ENCODE measurements around the gene NIPA2.
"Not testable (repeated sequence)": the region's sequence is repeated elsewhere in the genome, so short reads cannot be mapped to it uniquely, and the experiment has no call there.

The NIPA2 gene

DNA sequence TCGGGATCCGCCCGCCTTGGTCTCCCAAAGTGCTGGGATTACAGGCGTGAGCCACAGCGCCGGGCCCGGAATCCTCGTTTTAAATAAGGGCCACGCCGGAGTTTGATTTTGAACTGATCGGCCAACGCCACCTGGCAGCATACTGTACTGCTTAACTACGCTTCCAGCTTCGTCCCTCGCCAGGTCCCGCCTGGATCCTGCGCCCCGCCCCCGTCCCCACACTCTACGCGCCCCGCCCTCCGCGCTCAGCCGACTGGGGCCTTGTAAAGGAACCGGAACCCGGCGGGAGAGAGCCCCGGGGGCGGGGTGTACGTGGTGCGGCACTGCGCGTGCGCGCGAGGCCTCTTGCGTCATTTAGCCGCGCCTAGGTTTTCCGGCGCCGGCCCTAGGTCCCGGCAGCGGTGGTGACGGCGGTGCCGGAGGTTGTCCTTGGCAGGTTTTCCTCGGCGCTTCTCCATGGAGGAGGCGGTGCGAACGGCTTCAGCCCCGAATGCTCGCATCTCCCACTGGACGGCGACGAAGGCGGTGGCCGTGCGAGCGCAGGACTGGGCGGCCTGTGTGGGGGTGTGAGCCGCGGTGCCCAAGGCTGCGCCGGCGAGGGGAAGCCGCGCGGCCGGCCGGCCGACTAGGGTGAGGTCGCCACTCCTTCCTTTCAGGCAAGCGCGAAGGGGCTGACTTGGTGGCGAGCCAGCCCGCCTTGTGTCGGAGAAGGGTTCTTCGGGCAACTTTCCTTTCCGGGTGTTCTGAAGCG lies at the start of gene NIPA2:
NIPA2 (plus strand) TSS at position 375 of the 751 bp plus-strand sequence. CDS start 13,066 bp downstream, outside the sequence.
- DNase-seq (ENCODE audit: low spot score): peak; percentile 98

DNA sequence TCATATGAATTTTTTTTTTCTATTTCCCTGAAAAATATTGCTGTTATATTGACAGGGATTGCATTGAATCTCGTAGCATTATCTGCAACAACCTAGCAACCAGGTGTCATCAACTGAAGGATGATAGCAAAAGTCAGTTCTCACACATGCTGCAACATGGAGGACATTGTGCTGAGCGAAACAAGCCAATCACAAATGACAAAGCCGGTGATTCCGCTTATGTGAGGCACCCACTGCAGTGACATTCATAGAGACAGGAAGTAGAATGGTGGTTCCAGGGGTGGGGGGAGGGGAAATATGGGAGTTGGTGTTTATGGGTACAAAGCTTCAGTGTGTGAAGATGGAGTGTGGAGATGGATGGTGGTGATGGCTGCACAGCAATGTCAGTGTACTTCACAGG lies 44.4 kb upstream of the NIPA2 start:
- no peak for DNase-seq (ENCODE audit: low spot score)

DNA sequence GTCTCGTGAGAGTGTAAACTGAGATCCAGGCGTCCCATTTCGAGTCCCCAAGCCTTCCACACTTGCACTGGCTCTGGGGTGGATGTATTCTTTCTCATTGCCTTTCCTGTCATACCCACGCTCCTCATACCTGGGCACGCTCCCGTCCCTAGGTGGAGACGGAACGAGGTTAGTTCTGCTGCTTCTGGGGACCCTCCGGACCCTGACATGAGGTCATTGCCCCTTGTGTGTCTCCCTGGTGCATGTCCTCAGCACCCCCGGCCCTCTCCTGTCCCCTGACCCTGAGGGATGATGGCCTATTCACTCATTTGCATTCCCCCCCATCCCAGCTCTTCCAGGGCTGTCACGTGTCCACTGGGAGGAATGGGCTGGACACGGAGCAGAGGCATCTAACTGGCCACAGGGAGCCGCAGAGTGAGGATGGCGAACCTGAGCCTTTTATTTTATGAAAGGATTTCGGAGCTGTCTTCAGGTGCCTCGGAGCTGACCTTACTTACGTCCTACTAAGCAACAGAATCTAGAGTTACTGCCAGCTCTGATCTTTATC lies 43.8 kb upstream of the NIPA2 start:
- no peak for DNase-seq (ENCODE audit: low spot score)

DNA sequence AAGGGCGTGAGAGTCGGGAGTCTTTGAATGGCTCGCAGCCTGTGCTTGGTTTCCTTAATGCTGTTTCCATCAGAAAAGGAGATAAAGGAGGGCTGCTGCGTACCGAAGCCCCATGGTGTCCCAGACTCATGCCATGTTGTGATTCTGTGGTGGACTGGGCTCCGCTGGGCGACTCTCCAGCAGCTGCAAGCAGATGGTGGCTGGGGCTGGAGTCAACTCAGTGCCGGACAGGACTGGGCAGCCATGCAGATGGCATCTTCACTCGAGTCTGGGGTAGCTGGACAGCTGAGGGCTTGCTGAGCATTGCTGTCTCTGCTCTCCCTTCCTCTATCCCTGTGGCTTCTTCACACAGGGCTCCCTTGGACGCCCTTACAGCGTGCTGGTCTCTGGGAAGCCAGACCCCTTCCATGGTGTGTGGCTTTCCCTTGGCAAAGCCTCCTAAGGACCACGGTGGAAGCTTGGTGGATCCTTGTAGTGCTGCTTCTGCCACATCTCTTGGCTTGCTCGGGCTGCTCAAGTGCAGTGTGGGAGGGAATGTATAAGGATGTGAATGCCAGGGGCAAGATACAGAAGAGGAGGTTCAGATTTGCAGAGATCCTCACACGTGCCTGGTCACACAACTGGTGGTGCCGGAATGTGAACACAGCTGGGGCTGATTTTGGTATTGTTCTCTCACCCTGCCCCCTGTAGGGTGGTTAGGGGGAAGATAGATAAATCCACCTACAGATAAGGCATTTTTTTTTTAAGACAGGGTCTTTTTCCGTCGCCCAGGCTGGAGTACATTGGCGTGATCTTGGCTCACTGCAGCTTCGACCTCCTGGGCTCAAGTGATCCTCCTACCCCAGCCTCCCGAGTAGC lies 43.0 kb upstream of the NIPA2 start:
- no peak for DNase-seq (ENCODE audit: low spot score)

DNA sequence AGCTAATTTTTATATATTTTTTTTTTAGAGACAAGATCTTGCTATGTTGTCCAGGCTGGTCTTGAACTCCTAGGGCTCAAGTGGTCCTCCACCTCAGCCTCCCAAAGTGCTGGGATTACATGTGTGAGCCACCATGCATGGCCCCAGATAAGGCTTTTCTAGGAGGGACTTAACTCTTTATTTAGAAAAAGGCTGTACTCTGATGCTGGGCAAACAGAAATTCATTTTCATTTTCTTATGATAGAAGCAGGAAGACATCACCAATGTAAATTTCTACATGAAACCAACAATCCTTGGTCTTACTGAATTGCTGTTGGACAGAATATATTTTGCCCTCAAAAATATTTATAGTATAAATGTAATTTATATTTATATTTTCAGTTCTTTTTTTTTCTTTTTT lies 42.4 kb upstream of the NIPA2 start:
- no peak for DNase-seq (ENCODE audit: low spot score)

DNA sequence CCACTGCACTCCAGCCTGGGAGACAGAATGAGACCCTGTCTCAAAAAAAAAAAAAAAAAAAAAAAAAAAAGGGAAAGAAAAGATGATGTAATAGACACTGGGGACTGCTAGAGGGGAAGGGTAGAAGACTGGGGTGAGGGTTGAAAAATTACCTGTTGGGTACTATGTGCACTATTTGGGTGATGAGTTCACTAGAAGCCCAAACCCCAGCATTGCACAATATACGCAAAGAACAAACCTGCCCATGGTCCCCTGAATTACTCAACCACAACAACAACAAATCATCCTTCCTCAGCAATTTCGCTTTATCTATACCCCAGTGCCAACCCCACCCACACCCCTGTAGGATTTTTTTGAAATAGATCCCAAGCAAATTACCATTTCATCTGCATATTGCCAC lies 38.6 kb upstream of the NIPA2 start:
- DNase-seq (ENCODE audit: low spot score): no peak

DNA sequence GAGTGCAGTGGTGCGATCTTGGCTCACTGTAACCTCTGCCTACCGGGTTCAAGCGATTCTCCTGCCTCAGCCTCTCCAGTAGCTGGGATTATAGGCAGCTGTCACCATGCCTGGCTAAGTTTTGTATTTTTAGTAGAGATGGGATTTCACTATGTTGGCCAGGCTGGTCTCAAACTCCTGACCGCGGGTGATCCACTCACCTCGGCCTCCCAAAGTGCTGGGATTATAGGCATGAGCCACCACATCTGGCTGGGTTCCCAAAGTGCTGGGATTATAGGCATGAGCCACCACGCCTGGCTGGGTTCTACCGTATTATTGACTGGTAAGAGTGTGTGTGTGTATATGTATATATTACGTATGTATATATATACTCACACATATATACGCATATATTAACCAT lies 35.5 kb upstream of the NIPA2 start:
- DNase-seq (ENCODE audit: low spot score): not testable (repeated sequence)

DNA sequence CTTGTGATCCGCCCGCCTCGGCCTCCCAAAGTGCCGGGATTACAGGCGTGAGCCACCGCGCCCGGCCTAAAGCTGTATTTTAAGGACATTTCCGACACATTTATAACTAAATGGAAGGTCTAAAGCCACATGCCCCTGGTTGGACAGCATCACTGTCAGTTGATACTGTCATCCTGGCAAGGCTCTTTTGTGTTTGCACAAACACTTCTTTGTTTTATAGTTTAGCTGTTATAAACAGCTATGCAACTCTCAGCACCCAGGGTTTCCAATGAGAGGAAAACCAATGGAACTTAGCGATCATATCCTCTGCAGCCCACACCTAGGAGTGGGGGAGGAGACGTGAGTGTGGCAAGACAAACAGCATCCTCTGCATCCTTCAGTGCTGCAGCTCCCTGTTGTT lies 32.3 kb upstream of the NIPA2 start:
- no peak for DNase-seq (ENCODE audit: low spot score)

DNA sequence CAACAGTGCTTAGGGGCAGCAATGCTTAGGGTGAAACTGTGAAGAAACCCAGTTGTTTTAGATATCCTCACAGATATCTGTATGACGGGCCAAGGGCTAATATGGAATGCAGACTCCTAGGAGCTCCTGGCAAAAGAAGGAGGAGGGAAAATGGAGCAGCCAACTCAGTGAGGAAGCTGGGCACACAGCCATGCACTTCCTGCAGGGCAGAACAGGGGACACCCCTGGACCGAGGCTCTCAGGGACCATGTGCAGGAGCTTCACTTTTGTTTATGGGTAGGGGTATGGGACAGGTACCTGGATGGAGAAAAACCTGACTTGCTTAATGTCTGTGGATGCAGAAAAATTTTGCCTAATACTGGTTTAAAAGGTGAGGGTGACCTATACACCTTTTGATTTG lies 31.8 kb upstream of the NIPA2 start:
- DNase-seq (ENCODE audit: low spot score): no peak

DNA sequence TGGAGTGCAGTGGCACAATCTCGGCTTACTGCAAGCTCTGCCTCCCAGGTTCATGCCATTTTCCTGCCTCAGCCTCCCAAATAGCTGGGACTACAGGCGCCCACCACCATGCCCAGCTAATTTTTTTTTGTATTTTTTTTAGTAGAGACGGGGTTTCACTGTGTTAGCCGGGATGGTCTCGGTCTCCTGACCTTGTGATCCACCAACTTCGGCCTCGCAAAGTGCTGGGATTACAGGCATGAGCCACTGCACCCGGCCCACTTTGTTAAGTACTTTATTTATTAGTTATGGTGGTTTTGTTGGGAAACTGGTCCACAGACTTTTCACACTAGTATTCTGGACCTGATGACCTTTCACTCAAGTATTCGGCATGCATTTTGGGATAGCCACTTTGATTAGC lies 30.6 kb upstream of the NIPA2 start:
- DNase-seq (ENCODE audit: low spot score): not testable (repeated sequence)

DNA sequence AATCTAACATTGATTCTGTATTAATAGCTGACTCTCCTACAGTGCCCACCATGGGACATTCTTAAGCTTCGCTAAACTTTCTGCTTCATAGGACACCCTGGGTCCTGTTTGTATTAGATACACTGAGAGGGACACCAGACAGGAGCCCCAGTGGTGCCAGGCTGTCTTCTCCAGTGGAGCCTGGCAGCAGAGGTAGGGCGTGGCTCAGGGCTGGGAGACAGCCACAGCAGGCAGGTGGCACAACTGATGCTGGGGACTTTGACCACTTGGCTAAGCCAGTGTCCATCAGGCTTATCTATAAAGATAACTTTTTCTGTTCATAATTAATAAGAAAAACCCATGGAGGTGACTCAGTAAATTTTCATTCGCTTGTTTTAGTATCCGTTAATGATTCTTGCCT lies 30.2 kb upstream of the NIPA2 start:
- DNase-seq (ENCODE audit: low spot score): no peak

DNA sequence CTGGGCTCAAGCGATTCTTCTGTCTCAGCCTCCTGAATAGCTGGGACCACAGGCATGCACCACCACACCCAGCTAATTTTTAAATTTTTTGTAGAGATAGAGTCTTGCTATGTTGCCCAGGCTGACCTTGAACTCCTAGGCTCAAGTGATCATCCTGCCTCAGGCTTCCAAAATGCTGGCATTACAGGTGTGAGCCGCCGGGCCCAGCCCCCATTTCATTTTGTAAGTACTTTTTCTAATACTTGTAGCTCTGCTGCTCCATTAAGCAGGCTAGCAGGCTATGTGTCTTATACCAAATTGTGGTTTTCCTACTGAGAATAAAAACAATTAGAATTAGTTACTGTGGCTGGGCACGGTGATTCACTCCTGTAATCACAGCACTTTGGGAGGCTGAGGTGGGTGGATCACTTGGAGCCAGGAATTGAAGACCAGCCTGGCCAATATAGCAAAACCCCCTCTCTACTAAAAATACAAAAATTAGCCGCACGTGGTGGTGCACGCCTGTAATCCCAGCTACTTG lies 29.6 kb upstream of the NIPA2 start:
- no peak for DNase-seq (ENCODE audit: low spot score)

DNA sequence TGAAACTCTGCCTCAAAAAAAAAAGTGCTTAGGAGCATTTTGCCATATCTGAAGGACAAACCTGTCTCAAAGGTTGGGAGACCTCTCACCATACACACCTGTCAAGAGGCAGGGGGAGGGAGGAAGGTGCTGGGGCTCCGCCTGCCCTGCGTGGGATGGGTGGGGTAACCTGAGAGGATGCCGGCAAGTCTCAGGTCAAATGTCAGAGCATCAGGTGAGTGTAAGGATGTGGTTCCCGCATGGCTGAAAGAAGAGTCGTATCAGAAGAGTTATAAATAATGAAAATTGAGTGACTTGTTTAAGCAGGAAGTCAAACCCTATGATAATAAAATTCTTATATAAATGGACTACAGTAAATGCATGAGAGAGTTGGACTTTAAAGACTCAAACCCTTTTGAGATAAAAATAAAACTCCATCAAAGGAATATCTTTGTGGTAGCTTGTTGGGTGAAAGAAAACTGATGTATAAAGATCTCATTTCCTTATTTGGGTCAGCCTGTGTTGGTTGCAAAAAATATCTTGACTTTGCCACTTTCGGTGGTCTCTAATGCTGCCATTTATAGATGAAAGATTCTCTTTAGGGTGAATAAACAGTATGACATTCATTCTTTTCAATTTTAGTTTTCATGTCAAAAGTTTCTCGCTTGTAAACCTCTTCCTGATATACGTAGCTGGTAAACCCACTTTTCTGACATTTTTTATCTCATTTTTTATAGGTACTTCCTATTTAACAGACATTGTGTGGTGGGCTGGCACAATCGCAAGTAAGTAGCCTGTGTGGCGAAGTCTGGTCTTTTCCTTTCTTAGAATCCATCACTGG lies 28.2 kb upstream of the NIPA2 start:
- no peak for DNase-seq (ENCODE audit: low spot score)

DNA sequence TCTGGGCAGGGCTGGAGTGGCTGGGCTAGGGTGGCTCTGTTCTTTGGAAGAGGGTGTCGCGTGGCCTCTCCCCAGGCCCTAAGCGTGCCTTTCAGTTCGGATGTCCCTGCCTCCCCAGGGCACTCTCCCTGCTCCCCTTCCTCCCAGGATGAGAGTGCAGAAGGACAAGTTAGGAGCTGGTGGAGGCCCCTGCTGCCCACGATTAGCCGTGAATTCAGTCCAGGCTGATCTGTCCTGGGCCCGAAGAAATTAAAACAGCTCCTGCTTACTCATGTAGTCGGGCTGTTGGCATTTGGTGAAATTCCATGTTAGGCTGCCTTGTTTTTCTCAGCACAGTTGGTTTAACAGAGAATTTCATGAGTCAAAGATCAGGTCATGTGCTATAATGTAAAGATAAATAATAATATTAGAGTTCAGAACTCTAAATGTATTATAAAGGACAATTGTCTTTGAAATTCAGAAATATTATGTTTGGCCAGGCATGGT lies 27.6 kb upstream of the NIPA2 start:
- DNase-seq (ENCODE audit: low spot score): no peak

DNA sequence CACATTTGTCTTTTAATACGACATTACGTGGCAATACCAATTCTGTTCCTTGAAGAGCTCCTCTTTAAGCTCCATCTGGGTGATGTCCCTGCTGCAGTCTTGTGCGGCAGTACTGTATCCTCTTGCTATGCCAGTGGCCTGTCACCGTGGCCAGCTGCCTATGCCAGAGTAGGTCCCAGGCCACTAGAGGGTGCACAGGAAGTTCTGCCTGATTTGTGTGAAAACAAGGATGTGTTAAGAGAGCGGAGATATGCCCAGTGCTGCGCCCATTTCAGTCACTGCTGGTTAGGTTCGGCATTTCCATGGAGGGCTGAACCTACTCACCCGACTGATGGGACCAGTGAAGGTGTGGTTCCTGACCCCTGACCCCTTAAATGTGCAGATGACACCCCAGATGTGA lies 26.8 kb upstream of the NIPA2 start:
- no peak for DNase-seq (ENCODE audit: low spot score)

DNA sequence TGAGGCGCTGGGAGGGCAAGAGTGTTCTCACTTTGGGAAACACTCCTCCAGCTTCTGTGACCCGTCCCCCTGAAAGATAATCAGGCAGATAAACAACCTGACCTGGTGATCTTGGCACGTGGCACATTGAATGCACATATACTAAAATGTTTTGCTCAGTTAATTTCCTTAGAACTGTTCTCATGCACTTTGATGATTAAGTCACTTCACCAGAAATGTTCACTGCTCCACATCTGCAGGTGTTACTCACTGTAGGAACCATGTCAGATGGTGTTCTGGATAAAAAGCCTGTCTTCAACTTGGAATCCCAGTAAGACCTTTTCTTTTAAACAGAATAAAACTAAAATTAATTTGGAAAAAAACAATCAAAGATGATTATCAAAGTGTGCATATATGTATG lies 24.6 kb upstream of the NIPA2 start:
- DNase-seq (ENCODE audit: low spot score): no peak

DNA sequence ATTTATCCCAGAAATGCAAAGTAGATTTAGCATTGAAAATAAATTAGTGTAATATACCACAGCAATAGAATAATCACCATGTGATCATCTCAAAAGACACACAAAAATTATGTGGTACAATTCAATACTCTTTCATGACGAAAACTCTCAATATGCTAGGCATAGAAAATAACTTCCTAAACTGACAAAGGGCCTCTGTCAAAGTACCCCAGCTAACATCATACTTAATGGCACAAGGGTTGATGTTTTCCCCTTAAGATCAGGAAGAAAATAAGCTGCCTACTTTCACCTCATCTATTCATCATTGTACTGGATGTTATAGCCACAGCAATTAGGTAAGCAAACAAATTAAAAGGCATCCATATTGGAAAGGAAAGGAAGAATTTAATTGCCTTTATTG lies 22.7 kb upstream of the NIPA2 start:
- DNase-seq (ENCODE audit: low spot score): no peak

DNA sequence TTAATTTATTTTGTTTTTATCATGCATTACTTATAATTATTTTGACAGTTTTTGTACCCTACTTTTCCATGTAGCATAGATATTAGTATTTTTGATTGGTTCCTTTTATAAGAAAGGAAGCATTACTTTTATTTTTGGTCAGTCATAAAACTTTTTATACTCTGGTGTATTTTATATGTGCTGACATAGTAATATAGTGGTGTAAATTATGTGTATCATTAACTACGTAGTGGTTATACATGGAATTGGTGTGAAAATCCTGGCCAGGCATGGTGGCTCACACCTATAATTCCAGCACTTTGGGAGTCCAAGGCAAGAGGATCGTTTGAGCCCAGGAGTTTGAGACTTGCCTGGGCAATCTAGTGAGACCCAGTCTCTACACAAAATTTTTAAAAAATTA lies 18.8 kb upstream of the NIPA2 start:
- no peak for DNase-seq (ENCODE audit: low spot score)

DNA sequence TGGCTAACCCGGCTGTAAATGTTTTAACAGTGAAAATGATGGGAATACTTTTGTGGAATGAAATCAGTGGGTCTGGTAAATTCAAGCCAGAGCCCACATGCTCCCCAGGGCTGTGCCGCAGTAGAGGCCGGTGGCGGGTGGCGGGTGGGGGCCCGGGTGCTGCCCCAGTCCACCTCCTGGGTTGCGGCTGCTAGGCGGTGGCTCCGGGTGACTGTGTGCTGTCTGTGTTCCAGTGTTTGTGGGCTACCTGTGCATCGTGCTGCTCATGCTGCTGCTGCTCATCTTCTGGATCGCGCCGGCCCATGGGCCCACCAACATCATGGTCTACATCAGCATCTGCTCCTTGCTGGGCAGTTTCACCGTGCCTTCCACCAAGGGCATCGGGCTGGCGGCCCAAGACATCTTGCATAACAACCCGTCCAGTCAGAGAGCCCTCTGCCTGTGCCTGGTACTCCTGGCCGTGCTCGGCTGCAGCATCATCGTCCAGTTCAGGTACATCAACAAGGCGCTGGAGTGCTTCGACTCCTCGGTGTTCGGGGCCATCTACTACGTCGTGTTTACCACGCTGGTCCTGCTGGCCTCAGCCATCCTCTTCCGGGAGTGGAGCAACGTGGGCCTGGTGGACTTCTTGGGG lies 14.9 kb upstream of the NIPA2 start:
- DNase-seq (ENCODE audit: low spot score): no peak

DNA sequence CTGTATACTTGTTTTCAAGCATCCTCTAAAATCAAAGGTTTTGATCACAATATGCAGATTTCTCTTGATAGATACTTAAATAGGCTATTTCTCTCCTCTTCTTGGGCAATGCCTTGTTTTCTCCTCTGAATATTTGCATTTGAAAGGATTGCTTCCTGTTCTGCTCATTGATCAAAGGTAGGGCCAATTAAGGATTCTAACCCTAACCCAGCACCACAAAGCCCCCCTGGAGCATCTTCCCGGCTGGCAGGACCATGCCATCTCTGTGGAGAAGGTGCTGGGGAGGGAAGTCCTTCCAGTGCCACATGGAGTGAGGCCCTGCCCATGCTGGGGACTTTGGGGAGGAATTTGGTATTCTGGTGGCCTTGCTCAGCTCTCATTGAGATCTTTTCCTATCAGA lies 11.3 kb upstream of the NIPA2 start:
- no peak for DNase-seq (ENCODE audit: low spot score)

DNA sequence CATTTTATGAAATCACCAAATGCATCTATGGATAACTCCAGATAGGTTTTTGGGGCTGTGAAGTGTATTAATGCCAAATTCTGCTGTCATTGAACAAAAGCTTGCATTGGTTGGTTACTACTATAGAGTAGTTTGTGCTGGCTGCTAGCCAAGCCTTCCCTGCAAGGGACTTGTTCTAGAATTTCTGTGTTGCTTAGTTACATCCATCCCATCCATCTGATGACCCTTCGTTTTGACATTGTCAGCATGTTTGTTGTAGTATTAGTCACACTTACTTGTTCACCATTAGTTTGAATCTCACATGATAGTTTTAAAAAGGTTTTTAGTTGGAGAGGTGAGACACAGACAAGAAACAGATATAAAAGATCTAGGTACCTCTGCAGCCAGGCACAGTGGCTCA lies 7.0 kb upstream of the NIPA2 start:
- DNase-seq (ENCODE audit: low spot score): no peak
